ENCODE data around the gene CORIN. TPM values are rescaled to one million over a fixed set of nuclear protein-coding genes. Genes with fewer than 3 reads are reported as not detected.

The CORIN gene
- polyA plus RNA-seq, 4 donors = 0.04 to 0.16 TPM; not detected in 2

DNA sequence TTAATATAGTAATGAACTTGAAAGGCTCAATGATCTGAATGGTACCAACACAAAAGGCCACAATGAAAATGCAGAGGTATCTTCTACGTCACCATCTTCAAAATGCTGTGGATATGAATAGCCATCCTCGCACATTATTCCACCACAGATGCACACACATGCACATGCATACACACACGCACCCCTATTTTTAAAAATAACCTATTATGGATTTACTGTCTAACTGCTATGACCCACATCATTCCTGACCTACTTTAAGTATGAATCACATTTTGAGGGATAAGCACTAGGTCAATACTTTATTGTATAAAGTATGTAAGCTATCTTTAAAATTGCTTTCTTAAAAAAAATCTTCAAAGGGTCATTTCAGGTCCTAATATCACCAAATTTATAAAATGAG lies 24.4 kb upstream of the CORIN start:
- Histone ChIP-seq H3K4me1 (ENCODE audit: control insufficient read depth in 3 of 3, insufficient read depth in 2 of 3, low read depth in 1 of 3, low read length in 2 of 3) (no peaks in the 10 kb centered on the region), H3K27ac (ENCODE audit: low read depth in 1 of 3, low read length in 2 of 3) (no peak overlapping the region), H3K9me3 (ENCODE audit: control insufficient read depth in 2 of 2, insufficient read depth in 1 of 2, low read depth in 1 of 2, low read length in 1 of 2) (no peaks in the 10 kb centered on the region), H3K27me3 (ENCODE audit: control insufficient read depth in 3 of 3, insufficient read depth in 3 of 3, low read length in 3 of 3) (no peaks in the 10 kb centered on the region), H3K4me3 (ENCODE audit: low read depth in 1 of 3, low read length in 3 of 3) (no peak overlapping the region), H3K36me3 (ENCODE audit: control insufficient read depth in 3 of 3, insufficient read depth in 2 of 3, low read depth in 1 of 3, low read length in 3 of 3) (peaks cover 0 to 12% (median 0%) of the 10 kb centered on the region in 3 donors)
- WGBS, 3 donors = 97 to 100% (median 98%) methylated on average over 3 of the region's 3 CpGs
- no peak for FAIRE-seq
- DNase-seq = no peak

DNA sequence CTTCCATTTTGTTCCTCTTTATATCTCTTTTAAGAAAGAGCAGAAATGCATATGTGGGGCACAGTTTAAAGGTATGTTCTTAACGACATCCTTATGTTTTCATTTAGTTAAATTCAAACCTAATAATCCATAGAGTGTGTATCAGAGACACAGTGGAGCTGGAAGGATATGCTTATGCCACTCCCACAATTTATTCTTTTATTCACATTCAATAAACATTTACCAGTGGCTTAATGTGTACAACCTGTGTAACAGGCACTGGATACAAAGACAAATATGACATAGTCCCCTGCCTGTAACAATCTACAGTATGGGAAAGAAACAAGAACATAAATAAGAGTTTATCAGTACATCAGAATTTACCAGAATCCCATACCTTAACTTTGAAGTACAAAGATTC lies 22.4 kb upstream of the CORIN start:
- no peaks in the 10 kb centered on the region for H3K4me1 ChIP-seq (ENCODE audit: control insufficient read depth in 3 of 3, insufficient read depth in 2 of 3, low read depth in 1 of 3, low read length in 2 of 3)
- WGBS, 3 donors = 89 to 98% (median 96%) methylated on average over 1 of the region's 1 CpG
- DNase-seq (no peak), FAIRE-seq (no peak)
- H3K9me3 ChIP-seq (ENCODE audit: control insufficient read depth in 2 of 2, insufficient read depth in 1 of 2, low read depth in 1 of 2, low read length in 1 of 2) = no peaks in the 10 kb centered on the region
- no peaks in the 10 kb centered on the region for H3K27me3 ChIP-seq (ENCODE audit: control insufficient read depth in 3 of 3, insufficient read depth in 3 of 3, low read length in 3 of 3)
- no peak overlapping the region for H3K27ac ChIP-seq (ENCODE audit: low read depth in 1 of 3, low read length in 2 of 3)
- peaks cover 0 to 5% (median 0%) of the 10 kb centered on the region in 3 donors for H3K36me3 ChIP-seq (ENCODE audit: control insufficient read depth in 3 of 3, insufficient read depth in 2 of 3, low read depth in 1 of 3, low read length in 3 of 3)
- no peak overlapping the region for H3K4me3 ChIP-seq (ENCODE audit: low read depth in 1 of 3, low read length in 3 of 3)

DNA sequence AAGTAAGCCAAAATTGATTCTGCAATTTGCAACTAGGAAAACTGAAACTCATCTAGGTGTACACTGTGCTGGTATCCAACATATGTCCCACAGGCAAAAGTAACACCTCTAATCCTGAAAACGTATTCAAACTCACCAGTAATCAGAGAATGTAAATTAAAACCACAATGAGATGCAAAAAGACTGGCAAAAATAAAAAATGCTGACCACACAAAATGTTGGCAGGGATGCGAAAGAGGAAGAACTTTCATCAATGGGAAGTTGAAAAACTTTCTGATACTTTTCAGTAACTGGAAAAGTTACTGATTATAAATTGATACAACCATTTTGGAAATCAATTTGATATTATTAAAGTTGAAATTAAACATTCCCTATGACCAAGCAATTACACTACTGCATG lies 20.1 kb upstream of the CORIN start:
- Histone ChIP-seq H3K36me3 (ENCODE audit: control insufficient read depth in 3 of 3, insufficient read depth in 2 of 3, low read depth in 1 of 3, low read length in 3 of 3) (peaks cover 0 to 2% (median 0%) of the 10 kb centered on the region in 3 donors), H3K4me1 (ENCODE audit: control insufficient read depth in 3 of 3, insufficient read depth in 2 of 3, low read depth in 1 of 3, low read length in 2 of 3) (no peaks in the 10 kb centered on the region), H3K4me3 (ENCODE audit: low read depth in 1 of 3, low read length in 3 of 3) (no peak overlapping the region), H3K27me3 (ENCODE audit: control insufficient read depth in 3 of 3, insufficient read depth in 3 of 3, low read length in 3 of 3) (no peaks in the 10 kb centered on the region), H3K9me3 (ENCODE audit: control insufficient read depth in 2 of 2, insufficient read depth in 1 of 2, low read depth in 1 of 2, low read length in 1 of 2) (no peaks in the 10 kb centered on the region), H3K27ac (ENCODE audit: low read depth in 1 of 3, low read length in 2 of 3) (no peak overlapping the region)
- DNase-seq (no peak), FAIRE-seq (no peak)
- WGBS, 3 donors = 85 to 91% (median 88%) methylated on average over 2 of the region's 2 CpGs

DNA sequence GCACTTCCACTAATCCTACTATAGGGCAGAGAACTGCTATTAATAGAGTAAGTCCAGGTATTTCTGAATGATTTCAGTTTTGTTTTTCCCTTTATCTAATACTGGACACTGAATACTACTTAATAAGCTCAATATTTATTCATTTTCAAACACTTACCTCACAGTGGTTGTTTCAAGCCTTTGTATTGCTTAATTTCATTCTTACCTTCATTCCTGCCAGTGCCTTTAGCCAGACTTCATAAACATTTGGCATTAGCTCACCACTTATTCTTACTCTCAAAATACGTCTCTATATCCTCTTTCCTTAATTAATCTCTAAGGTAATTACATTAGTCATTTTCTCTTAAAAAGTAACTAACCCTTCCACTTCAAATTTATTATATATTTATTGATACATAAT lies 18.8 kb upstream of the CORIN start:
- 92 to 96% (median 94%) methylated on average over 1 of the region's 1 CpG for WGBS, 3 donors
- Histone ChIP-seq H3K36me3 (ENCODE audit: control insufficient read depth in 3 of 3, insufficient read depth in 2 of 3, low read depth in 1 of 3, low read length in 3 of 3) (peaks cover 0 to 2% (median 0%) of the 10 kb centered on the region in 3 donors), H3K4me1 (ENCODE audit: control insufficient read depth in 3 of 3, insufficient read depth in 2 of 3, low read depth in 1 of 3, low read length in 2 of 3) (no peaks in the 10 kb centered on the region), H3K27ac (ENCODE audit: low read depth in 1 of 3, low read length in 2 of 3) (no peak overlapping the region), H3K4me3 (ENCODE audit: low read depth in 1 of 3, low read length in 3 of 3) (no peak overlapping the region), H3K9me3 (ENCODE audit: control insufficient read depth in 2 of 2, insufficient read depth in 1 of 2, low read depth in 1 of 2, low read length in 1 of 2) (no peaks in the 10 kb centered on the region), H3K27me3 (ENCODE audit: control insufficient read depth in 3 of 3, insufficient read depth in 3 of 3, low read length in 3 of 3) (no peaks in the 10 kb centered on the region)
- DNase-seq = no peak
- no peak for FAIRE-seq

DNA sequence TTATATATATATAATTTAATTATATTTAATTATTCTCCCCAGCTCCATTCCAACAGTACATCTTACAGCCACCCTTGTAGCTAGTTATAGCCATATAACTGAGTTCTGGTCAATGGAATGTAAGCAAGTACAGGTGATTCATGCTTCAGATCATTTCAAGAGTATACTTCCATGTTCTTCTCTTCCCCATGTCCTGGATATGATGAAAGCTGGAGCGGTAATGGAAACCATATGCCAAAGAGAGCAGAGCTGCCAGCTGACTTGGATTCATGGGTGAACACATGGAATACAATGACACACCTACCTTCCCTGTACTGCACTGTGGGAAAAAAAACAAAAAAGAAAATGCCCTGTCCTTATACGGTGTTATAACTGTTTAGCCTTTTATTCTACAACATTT lies 17.5 kb upstream of the CORIN start:
- H3K27ac ChIP-seq (ENCODE audit: low read depth in 1 of 3, low read length in 2 of 3) = no peak overlapping the region
- WGBS, 3 donors = 97 to 98% (median 98%) methylated on average over 2 of the region's 2 CpGs

DNA sequence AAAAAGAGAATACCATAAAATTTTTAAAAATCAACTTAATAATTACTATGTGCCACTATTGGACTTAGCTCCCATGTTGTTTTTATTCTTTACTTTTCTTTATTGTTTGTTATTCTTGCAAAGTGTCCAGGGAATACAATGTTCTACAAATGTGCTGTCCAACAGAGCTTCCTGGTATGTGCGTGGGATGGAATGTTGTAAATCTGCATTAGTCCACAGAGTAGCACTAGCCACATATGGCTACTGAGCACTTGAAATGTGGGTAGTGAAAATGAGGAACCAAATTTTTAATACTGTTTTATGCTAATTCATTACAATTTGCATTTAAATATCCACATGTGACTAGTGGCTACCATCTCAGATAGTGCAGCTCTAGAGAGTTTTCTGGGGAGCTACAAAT lies 14.3 kb upstream of the CORIN start:
- FAIRE-seq (no peak), DNase-seq (no peak)
- no peaks in the 10 kb centered on the region for H3K4me1 ChIP-seq (ENCODE audit: control insufficient read depth in 3 of 3, insufficient read depth in 2 of 3, low read depth in 1 of 3, low read length in 2 of 3)
- H3K36me3 ChIP-seq (ENCODE audit: control insufficient read depth in 3 of 3, insufficient read depth in 2 of 3, low read depth in 1 of 3, low read length in 3 of 3) = no peaks in the 10 kb centered on the region
- H3K27me3 ChIP-seq (ENCODE audit: control insufficient read depth in 3 of 3, insufficient read depth in 3 of 3, low read length in 3 of 3) = no peaks in the 10 kb centered on the region
- WGBS, 3 donors = 90 to 98% (median 98%) methylated on average over 1 of the region's 1 CpG
- H3K4me3 ChIP-seq (ENCODE audit: low read depth in 1 of 3, low read length in 3 of 3) = no peak overlapping the region
- H3K9me3 ChIP-seq (ENCODE audit: control insufficient read depth in 2 of 2, insufficient read depth in 1 of 2, low read depth in 1 of 2, low read length in 1 of 2) = no peaks in the 10 kb centered on the region
- H3K27ac ChIP-seq (ENCODE audit: low read depth in 1 of 3, low read length in 2 of 3) = no peak overlapping the region

More for the DNA sequence above, 17.5 kb upstream of the CORIN start:
- H3K9me3 ChIP-seq (ENCODE audit: control insufficient read depth in 2 of 2, insufficient read depth in 1 of 2, low read depth in 1 of 2, low read length in 1 of 2) = no peaks in the 10 kb centered on the region
- no peaks in the 10 kb centered on the region for H3K4me1 ChIP-seq (ENCODE audit: control insufficient read depth in 3 of 3, insufficient read depth in 2 of 3, low read depth in 1 of 3, low read length in 2 of 3)
- no peak for DNase-seq
- FAIRE-seq = no peak
- peaks cover 0 to 2% (median 0%) of the 10 kb centered on the region in 3 donors for H3K36me3 ChIP-seq (ENCODE audit: control insufficient read depth in 3 of 3, insufficient read depth in 2 of 3, low read depth in 1 of 3, low read length in 3 of 3)
- no peak overlapping the region for H3K4me3 ChIP-seq (ENCODE audit: low read depth in 1 of 3, low read length in 3 of 3)
- no peaks in the 10 kb centered on the region for H3K27me3 ChIP-seq (ENCODE audit: control insufficient read depth in 3 of 3, insufficient read depth in 3 of 3, low read length in 3 of 3)

DNA sequence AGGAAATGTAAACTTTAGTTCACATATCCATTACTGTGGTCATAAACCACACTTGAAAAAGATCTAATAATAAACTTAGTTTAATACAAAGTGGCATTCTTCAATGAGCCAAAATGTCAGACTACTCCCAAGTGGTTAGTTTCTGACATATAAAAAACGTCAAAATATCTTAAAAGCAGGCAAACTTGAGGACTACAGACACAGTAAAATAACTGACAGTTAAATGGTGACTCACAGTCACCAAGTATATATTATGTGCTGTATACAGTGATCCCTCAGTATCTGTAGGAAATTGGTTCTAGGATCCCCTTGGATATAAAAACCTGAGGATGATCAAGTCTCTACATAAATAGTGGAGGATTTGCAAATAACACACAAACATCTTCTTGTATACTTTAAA lies 11.6 kb upstream of the CORIN start:
- WGBS, 3 donors = 54 to 69% (median 54%) methylated on average over 1 of the region's 1 CpG
- no peaks in the 10 kb centered on the region for H3K4me1 ChIP-seq (ENCODE audit: control insufficient read depth in 3 of 3, insufficient read depth in 2 of 3, low read depth in 1 of 3, low read length in 2 of 3)
- FAIRE-seq (no peak), DNase-seq (no peak)
- peaks cover 0 to 2% (median 0%) of the 10 kb centered on the region in 3 donors for H3K36me3 ChIP-seq (ENCODE audit: control insufficient read depth in 3 of 3, insufficient read depth in 2 of 3, low read depth in 1 of 3, low read length in 3 of 3)
- H3K9me3 ChIP-seq (ENCODE audit: control insufficient read depth in 2 of 2, insufficient read depth in 1 of 2, low read depth in 1 of 2, low read length in 1 of 2) = no peaks in the 10 kb centered on the region
- H3K4me3 ChIP-seq (ENCODE audit: low read depth in 1 of 3, low read length in 3 of 3) = no peak overlapping the region
- no peak overlapping the region for H3K27ac ChIP-seq (ENCODE audit: low read depth in 1 of 3, low read length in 2 of 3)
- H3K27me3 ChIP-seq (ENCODE audit: control insufficient read depth in 3 of 3, insufficient read depth in 3 of 3, low read length in 3 of 3) = no peaks in the 10 kb centered on the region

DNA sequence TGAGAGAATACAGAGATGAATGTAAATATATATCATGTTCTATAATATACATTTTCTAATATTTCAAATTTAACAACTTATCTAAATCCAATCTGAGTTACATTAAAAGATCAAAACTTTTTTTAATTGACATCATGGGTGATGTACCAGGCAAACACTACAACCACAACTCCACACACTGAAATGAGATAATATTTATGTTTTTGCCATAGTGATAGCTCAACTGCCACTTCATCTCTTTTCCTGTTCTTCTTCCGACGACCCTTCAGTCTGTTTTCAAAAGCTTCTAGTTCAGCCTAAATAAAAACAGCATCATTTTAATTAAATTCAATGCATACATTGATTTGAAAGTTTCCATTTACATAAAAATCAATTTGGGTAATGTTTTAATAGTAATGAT lies 10.2 kb upstream of the CORIN start:
- H3K27me3 ChIP-seq (ENCODE audit: control insufficient read depth in 3 of 3, insufficient read depth in 3 of 3, low read length in 3 of 3) = no peaks in the 10 kb centered on the region
- no peaks in the 10 kb centered on the region for H3K4me1 ChIP-seq (ENCODE audit: control insufficient read depth in 3 of 3, insufficient read depth in 2 of 3, low read depth in 1 of 3, low read length in 2 of 3)
- 87 to 98% (median 87%) methylated on average over 2 of the region's 2 CpGs for WGBS, 3 donors
- no peaks in the 10 kb centered on the region for H3K9me3 ChIP-seq (ENCODE audit: control insufficient read depth in 2 of 2, insufficient read depth in 1 of 2, low read depth in 1 of 2, low read length in 1 of 2)
- H3K36me3 ChIP-seq (ENCODE audit: control insufficient read depth in 3 of 3, insufficient read depth in 2 of 3, low read depth in 1 of 3, low read length in 3 of 3) = peaks cover 0 to 2% (median 0%) of the 10 kb centered on the region in 3 donors
- H3K4me3 ChIP-seq (ENCODE audit: low read depth in 1 of 3, low read length in 3 of 3) = no peak overlapping the region
- DNase-seq (no peak), FAIRE-seq (no peak)
- no peak overlapping the region for H3K27ac ChIP-seq (ENCODE audit: low read depth in 1 of 3, low read length in 2 of 3)

DNA sequence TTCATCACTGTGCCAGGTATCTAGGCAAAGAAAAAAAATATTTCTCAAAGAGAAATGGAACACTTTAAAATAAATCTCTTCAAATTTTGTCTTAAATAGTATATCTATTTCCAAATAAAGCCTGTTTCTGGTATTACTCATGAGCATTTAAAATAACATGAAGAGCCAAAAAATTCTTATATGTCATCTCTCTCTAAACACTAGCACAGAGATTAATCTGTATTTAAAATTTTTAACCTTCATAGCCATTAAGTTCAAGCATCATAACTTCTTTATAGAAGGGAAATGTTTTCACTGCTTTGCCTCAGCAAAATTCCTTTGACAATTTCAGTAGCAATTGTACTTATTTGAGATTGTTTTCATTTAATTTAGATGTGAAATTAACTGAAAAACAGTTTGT lies 5.1 kb upstream of the CORIN start:
- no peak overlapping the region for H3K4me3 ChIP-seq (ENCODE audit: low read depth in 1 of 3, low read length in 3 of 3)
- H3K27ac ChIP-seq (ENCODE audit: low read depth in 1 of 3, low read length in 2 of 3) = no peak overlapping the region
- peaks cover 0 to 4% (median 1%) of the 10 kb centered on the region in 3 donors for H3K4me1 ChIP-seq (ENCODE audit: control insufficient read depth in 3 of 3, insufficient read depth in 2 of 3, low read depth in 1 of 3, low read length in 2 of 3)
- H3K36me3 ChIP-seq (ENCODE audit: control insufficient read depth in 3 of 3, insufficient read depth in 2 of 3, low read depth in 1 of 3, low read length in 3 of 3) = peaks cover 0 to 2% (median 0%) of the 10 kb centered on the region in 3 donors
- no peaks in the 10 kb centered on the region for H3K27me3 ChIP-seq (ENCODE audit: control insufficient read depth in 3 of 3, insufficient read depth in 3 of 3, low read length in 3 of 3)
- FAIRE-seq = no peak
- DNase-seq = no peak
- no peaks in the 10 kb centered on the region for H3K9me3 ChIP-seq (ENCODE audit: control insufficient read depth in 2 of 2, insufficient read depth in 1 of 2, low read depth in 1 of 2, low read length in 1 of 2)
